HK-2 (cell line): ENCODE results near the gene GIMAP5.
A peak's percentile ranks its signal among the peaks of the same experiment; 100 is the strongest.
"Not testable (repeated sequence)": the region's sequence is repeated elsewhere in the genome, so short reads cannot be mapped to it uniquely, and the experiment has no call there.

Experiments used
- DNase-seq: peaks from one replicate; pipeline ENCODE4 v3.0.0-alpha.2; 2018; ENCODE audit not compliant: unreplicated experiment

Gene GIMAP5

GRCh38 chr7:150774131-150774530 lies 36.9 kb downstream of the GIMAP5 start:
- DNase-seq = not testable (repeated sequence)

- no peak for DNase-seq
These were observed 41.0 kb downstream of the GIMAP5 start for GRCh38 chr7:150778014-150778737.

- DNase-seq = peak; percentile 68
These were observed 41.6 kb downstream of the GIMAP5 start for GRCh38 chr7:150778738-150779301.

DNA sequence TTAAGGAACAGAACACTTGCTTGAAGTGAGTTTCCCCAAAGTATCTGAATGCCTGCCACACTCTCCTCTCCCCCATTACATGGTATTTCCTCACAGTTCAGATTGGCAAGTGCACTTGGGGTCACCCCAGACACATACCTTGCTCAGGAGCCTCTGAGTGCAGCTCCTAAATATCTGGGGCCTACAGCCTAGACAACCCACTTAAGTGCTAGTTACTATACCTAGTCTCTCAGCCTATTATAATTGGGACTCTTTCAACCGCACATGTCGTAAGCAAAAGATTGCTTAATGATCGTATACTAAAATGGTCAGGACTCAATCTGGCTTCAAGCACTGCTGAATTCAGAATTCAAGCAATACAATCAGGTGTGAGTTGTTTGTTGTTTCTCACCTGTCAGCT lies 43.1 kb downstream of the GIMAP5 start:
- no peak for DNase-seq

- DNase-seq = no peak
These were observed 43.9 kb downstream of the GIMAP5 start for GRCh38 chr7:150781103-150781502.

GRCh38 chr7:150781961-150782360 lies 44.7 kb downstream of the GIMAP5 start:
- no peak for DNase-seq

DNA sequence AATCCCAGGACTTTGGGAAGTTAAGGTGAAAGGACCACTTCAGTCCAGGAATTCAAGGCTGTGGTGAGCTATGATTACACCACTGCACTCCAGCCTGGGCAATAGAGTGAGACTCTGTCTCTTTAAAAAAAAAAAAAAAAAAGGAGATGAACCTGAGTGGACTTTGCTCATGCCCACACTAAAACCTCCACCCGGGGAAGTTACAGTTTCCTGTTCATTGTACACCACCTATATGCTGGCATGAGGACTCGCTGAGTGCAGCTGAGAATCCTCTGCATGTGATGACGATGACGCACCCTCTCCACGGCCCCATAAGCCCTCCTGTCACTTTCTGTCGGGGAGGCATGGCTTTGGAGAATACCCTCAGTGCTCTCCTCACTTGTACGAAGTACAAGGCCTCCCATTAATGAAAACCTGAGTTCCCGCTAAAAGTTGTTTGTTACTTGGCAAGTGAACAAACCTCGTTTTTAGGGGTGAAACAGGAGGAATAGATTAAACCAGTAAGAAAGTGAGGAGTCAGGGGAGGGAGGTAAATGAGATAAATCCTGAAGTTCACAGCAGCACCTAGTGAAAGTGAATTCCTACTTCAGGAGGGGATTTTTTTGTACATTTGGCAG lies 47.0 kb downstream of the GIMAP5 start:
- no peak for DNase-seq

GRCh38 chr7:150784954-150785353 lies 47.7 kb downstream of the GIMAP5 start:
- DNase-seq = no peak

DNA sequence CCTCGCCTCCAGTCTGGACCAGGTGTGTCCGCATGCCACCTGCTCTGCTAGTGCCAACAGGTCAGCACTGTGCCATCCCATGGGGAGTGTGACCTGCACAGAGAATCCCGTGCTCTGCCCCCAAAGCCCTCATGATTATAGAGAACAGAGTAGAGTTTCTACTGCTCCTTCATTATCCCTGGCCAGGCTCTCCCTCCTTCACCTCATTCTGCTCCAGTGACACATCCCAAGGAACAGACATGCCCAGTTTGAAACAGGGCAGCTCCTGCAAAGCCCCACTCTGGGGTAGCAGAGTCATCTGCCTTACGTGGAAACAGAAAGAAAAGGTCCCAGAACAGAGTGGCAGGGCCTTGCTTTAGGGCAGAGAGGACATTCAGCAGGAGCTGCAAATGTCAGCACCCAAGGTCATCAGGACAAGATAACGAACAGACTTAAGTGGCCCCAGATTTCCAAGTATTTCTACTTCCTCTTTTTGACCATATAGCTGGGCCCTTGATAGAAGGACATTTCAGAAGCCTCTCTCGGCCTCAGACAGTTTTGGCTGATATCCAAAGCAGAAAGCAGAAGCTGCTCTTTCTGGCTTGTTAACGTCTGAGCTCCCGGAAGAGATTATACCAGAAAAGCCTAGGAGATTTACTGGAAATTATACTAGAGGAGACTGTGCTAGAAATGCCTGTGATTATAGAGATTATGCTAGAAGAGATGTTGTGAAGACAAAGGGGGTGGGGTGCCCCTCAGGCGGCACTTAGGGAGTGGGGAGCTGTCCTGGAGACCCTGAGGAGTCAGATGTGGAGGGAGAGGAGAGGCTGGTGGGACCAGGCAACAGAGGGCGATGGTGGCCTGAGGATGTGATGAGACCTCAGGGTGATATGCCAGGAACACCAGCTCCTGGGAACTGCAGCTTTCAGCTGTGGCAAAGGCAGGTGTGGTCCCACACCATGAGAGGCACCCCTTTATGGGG lies 50.4 kb downstream of the GIMAP5 start:
- no peak for DNase-seq

GRCh38 chr7:150788474-150789269 lies 51.5 kb downstream of the GIMAP5 start:
- no peak for DNase-seq

DNA sequence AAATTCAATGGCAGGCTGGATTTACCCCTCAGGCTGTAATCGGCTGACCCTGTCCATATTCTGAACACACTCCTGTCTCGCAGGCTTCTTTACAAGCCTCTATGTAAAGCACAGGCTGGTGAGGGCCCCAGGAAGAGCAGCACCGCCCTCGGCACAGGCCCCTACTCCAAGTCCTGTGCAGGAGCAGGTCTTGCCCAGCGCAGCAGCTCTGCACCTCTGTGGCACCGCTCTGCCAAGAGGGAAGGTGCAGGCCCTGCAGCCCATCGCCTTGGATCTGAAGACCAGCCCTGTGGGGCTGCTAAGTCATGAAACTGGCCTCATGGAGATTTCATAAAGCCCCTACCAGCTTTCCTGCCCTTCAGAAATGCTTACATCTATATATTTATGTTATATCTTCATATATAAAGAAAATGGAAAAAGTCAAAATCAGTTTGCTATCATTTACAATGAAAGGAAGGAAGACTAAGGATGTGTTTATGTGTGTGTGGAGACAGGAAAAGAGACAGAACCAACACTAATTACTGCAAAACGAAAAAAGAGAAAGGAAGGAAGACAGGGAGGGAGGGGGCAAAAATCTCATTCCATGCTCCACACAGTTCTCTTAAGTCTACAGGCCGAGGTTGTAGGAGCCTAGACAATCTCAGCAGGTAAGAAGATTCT lies 53.3 kb downstream of the GIMAP5 start:
- DNase-seq = no peak

- DNase-seq = no peak
These were observed 54.1 kb downstream of the GIMAP5 start for GRCh38 chr7:150791304-150791703.

DNA sequence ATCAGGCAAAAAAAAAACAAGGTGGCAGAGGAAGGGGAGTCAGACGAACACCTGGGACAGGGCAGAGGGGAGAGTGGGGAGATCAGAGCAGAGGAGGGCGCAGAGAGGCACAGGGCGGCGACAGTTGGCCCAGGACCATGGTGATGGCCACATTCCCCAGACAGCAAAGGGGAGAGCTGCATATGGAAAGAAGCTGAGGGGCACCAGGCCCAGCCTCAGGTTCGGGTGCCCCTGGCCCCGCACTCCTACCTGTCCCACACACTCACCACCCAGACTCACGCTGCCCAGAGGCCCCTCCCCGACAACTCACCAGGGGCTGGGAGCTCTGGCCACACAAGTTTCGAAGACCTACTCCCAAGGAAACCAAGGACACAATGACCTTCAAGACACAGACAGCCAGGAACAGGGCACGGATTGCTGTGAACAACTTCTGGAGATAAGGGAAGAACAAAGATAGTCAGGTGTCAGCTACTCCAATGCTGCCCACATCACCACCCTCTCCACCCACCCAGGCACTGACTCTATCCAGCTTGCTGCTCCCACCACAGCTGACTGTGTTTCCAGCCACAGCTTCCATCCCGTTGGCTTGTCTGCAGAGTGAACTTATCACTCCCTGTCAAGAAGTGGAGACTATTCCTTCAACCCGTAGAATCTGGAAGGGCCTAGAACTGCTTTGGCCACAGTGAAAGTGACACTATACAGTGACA lies 54.7 kb downstream of the GIMAP5 start:
- no peak for DNase-seq
